Measurements from ENCODE around the gene PPM1L.

The PPM1L gene

DNA sequence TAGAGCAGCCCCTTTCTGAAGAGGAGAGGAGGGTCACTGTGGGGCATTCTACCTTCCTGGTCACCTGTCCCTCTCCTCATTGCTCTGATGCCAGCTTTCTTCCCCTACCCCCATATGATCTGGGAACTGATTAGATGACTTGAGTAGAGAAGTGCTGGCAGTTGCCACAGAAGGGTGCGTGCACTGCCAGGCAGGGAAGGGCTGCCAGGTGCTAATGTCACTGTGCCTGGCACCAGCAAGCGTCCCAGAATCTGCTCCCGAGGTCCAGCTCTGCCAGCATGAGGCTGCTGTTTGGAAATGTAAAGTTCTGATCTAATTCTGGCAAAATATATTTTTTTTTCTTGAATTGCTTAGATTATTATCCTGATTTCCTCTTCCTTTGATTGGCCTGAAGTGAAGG, 52.8 kb downstream of the PPM1L start:
- ChIA-PET CTCF (interaction anchor here (1.1 to 1.7 kb wide), 2 partner anchors 9 to 18 kb away, joined by 4 to 5 read pairs; no protein-coding TSS in a partner anchor), POLR2A (interaction anchor here (0.6 kb wide), 1 partner anchor 216 kb away, joined by 3 read pairs; no protein-coding TSS in a partner anchor)
- TF ChIP-seq, protein P1, sequence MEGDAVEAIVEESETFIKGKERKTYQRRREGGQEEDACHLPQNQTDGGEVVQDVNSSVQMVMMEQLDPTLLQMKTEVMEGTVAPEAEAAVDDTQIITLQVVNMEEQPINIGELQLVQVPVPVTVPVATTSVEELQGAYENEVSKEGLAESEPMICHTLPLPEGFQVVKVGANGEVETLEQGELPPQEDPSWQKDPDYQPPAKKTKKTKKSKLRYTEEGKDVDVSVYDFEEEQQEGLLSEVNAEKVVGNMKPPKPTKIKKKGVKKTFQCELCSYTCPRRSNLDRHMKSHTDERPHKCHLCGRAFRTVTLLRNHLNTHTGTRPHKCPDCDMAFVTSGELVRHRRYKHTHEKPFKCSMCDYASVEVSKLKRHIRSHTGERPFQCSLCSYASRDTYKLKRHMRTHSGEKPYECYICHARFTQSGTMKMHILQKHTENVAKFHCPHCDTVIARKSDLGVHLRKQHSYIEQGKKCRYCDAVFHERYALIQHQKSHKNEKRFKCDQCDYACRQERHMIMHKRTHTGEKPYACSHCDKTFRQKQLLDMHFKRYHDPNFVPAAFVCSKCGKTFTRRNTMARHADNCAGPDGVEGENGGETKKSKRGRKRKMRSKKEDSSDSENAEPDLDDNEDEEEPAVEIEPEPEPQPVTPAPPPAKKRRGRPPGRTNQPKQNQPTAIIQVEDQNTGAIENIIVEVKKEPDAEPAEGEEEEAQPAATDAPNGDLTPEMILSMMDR (IDR thresholded peaks at IDR 0.05; ENCODE audit: control extremely low read depth, extremely low read depth, low read depth, missing control alignments) = no peak
- no peak for DNase-seq (ENCODE audit: extremely low spot score)

DNA sequence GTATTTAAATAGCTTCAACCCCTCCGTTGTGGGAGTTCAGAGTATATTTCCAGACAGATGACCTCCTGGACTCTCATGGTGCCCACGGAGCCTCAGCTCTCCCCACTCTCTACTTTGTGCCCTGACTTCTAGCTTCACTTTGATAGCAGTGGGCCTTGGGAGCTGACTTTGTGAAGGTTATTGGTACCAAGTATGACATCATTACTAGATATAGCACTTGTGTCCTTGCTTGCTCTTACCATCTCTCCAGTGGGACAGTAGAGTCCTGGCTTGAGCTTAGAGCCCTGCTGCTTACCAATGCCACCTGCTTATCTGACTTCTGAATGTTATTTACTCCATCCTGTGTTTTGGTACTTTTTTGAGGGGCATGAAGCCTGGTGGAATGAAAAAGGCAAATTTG, 53.4 kb downstream of the PPM1L start:
- ChIA-PET POLR2A (no interaction called here), CTCF (interaction anchor here (1.1 to 2.6 kb wide), 2 partner anchors 9 to 13 kb away, joined by 5 to 6 read pairs; no protein-coding TSS in a partner anchor)
- TF ChIP-seq, protein P1 (IDR thresholded peaks at IDR 0.05; ENCODE audit: control extremely low read depth, extremely low read depth, low read depth, missing control alignments) = no peak
- DNase-seq (ENCODE audit: extremely low spot score) = no peak

DNA sequence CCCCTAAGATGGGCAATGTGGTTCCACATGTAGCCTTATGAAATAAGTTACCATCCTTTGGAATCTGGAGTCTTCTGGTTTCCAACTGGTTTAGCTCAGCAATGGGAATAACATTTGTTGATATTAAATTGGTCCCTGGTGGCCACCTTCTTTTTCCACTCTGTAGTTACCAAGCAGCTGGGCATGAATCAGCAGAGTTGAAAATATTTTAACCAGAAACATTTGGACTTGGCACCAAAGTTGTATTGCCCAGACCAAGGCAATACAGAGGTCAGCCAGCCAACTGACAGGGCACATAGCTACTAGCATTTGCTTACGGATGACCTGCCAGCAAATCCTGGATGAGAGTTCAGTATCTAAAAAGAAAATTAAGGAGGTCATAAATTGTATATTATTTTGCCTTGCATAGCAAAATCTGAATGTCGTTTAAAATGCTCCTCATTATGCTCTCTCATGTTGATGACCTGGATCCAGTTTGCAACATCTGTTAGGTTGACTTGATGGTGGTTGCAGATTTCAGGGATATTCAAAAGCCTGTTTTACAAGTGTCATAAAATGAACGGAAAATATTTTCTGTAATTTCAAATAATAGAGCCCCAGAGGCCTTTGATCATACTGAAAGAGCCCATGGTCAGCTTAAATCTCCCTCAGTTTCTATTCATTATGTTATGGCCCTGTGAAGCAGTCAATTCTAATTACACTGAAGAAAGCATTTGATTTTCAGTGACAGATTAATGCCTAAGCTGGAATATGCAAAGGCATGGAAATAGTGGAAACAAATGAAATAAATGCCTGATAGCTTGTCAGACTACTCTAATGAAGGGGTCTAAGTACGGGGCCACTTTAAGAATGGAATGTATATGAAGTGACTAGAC, 54.6 kb downstream of the PPM1L start:
- CTCF ChIA-PET = interaction anchor here (1.3 to 2.6 kb wide), 3 partner anchors 10 to 18 kb away, joined by 3 to 6 read pairs (median 4); no protein-coding TSS in a partner anchor
- TF ChIP-seq, protein P1 (IDR thresholded peaks at IDR 0.05; ENCODE audit: control extremely low read depth, extremely low read depth, low read depth, missing control alignments) = no peak
- DNase-seq (ENCODE audit: extremely low spot score) = no peak
- POLR2A ChIA-PET = no interaction called here

DNA sequence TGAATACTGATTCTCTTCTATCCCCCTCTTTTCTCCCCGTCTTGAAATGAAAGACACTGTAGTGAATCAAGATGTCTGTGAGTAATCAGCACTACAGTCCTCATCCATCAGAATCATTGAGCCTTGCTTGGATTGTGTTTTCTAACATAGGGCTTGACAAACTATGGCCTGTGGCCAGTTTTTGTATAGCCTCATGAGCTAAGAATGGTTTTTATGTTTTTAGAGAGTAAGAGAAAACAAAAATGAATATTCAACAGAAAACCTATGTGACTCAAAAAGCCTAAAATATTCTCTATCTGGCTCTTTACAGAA, 55.2 kb downstream of the PPM1L start:
- ChIA-PET POLR2A (no interaction called here), CTCF (interaction anchor here (0.9 to 2.6 kb wide), 5 partner anchors 10 to 103 kb away, joined by 3 to 6 read pairs (median 3); no protein-coding TSS in a partner anchor)
- no peak for DNase-seq (ENCODE audit: extremely low spot score)
- TF ChIP-seq, protein P1 (IDR thresholded peaks at IDR 0.05; ENCODE audit: control extremely low read depth, extremely low read depth, low read depth, missing control alignments) = no peak

DNA sequence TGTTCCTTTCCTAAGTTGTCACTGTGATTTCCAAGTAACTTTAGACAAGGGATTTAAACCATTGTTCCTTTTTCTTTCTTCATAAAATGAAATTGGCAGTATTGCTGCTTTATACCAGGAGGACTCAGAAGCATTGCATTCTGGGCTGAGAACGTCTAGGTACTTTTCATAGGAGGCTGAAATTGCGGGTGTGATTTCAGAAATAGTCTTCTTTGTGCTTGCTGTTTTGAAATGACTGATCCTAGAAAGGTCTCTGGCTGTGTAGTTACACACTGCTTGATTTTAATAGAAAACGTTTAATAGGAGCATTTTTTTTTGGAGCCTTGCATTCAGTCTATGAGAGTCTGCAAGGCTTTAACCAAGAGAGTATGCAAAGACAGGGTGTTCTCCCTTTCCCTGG, 56.3 kb downstream of the PPM1L start:
- DNase-seq (ENCODE audit: extremely low spot score) = no peak
- ChIA-PET POLR2A (no interaction called here), CTCF (interaction anchor here (1.4 kb wide), 1 partner anchor 11 kb away, joined by 3 read pairs; no protein-coding TSS in a partner anchor)
- TF ChIP-seq, protein P1 (IDR thresholded peaks at IDR 0.05; ENCODE audit: control extremely low read depth, extremely low read depth, low read depth, missing control alignments) = no peak

DNA sequence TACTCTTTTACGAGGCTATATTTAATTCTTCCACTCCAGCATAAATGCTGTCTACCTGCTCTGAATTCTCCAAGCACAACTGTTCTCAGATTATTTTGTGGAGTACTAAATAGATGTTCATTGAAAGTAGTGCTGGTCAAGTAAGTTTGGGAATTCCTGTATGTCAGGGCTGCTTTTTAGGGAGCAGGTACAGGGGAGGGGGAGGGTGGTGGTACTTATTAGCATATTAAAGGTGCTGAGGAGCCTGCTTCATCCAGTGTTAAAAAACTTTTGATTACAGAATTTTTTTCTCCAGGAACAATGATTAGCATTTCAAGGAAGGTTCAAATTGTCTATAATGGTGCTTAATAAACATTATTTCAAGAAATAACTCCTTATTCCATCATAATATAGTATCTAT, 59.2 kb downstream of the PPM1L start:
- ChIA-PET POLR2A (no interaction called here), CTCF (no interaction called here)
- TF ChIP-seq, protein P1 (IDR thresholded peaks at IDR 0.05; ENCODE audit: control extremely low read depth, extremely low read depth, low read depth, missing control alignments) = no peak
- DNase-seq (ENCODE audit: extremely low spot score) = no peak

Data from GM10248 (cell line).